Lower lobe of right lung (tissue), 2 donors: ENCODE results near the gene CEP152. TPM values are rescaled to one million over a fixed set of nuclear protein-coding genes. Genes with fewer than 3 reads are reported as not detected.

Experiments used
- ATAC-seq, 2 donors: fragments of 200-7000 bp; cut with Tn5 transposase; one replicate each; pipeline ENCODE4 v1.9.1; 2020 to 2022; ENCODE audit warnings: mild to moderate bottlenecking in 2 of 2, moderate library complexity in 2 of 2
- DNase-seq: peaks from one replicate; pipeline ENCODE4 v3.0.0-alpha.2; 2020
- H3K27ac ChIP-seq: fragments of 200-600 bp; one replicate; pipeline ENCODE4 v1.8.0; 2022
- H3K27me3 ChIP-seq: fragments of 200-600 bp; one replicate; pipeline ENCODE4 v1.8.0; 2022; ENCODE audit warnings: low read depth
- H3K36me3 ChIP-seq: fragments of 200-600 bp; one replicate; pipeline ENCODE4 v1.8.0; 2022; ENCODE audit warnings: mild to moderate bottlenecking
- H3K4me1 ChIP-seq: fragments of 200-600 bp; one replicate; pipeline ENCODE4 v1.8.0; 2022
- H3K4me3 ChIP-seq: fragments of 200-600 bp; one replicate; pipeline ENCODE4 v1.8.0; 2022; ENCODE audit warnings: mild to moderate bottlenecking
- H3K9me3 ChIP-seq: fragments of 200-600 bp; one replicate; pipeline ENCODE4 v1.8.0; 2022
- CTCF ChIP-seq: fragments of 200-600 bp; IDR thresholded peaks from one replicate; pipeline ENCODE4 v1.8.0; 2022; ENCODE audit warnings: antibody characterized with exemption, mild to moderate bottlenecking
- intact Hi-C: fragments of 100-400 bp; cut with DNase I; formaldehyde crosslinking; loops from one replicate; pipeline ENCODE4 v1.11.0; 2022
- total RNA-seq: library from RNA; stranded (reverse); fragmentation: NEBNext Ultra II Directional; extraction: Animal tissue kit (Norgen Biotek cat#: 25700); gene quantifications from one replicate; pipeline ENCODE4 v1.2.1, GENCODE V29; 2021
- donor health status: DM: no; HTN: yes; CAD: no; lungs with severe emphysema.

The CEP152 gene
- total RNA-seq, 1 donor from 2014 or later, result 6.5 TPM

GRCh38 chr15:48834756-48835155 is 23.9 kb upstream of the CEP152 start:
- ATAC-seq, result no peak
- intact Hi-C loops, result no loop called here
- no peaks in the 10 kb centered on the region for H3K9me3 ChIP-seq
- no peak overlapping the region for H3K4me3 ChIP-seq
- no peak for DNase-seq
- no peaks in the 10 kb centered on the region for H3K36me3 ChIP-seq
- TF ChIP-seq CTCF, result no peak
- H3K27ac ChIP-seq, result no peak overlapping the region
- no peaks in the 10 kb centered on the region for H3K4me1 ChIP-seq
- H3K27me3 ChIP-seq, result no peaks in the 10 kb centered on the region

GRCh38 chr15:48833526-48834239 is 22.8 kb upstream of the CEP152 start:
- intact Hi-C loops, result no loop called here
- DNase-seq (no peak), ATAC-seq (no peak)
- Histone ChIP-seq H3K4me3 (no peak overlapping the region), H3K9me3 (no peaks in the 10 kb centered on the region), H3K36me3 (no peaks in the 10 kb centered on the region), H3K27me3 (no peaks in the 10 kb centered on the region), H3K4me1 (no peaks in the 10 kb centered on the region), H3K27ac (no peak overlapping the region)
- TF ChIP-seq CTCF, result no peak

GRCh38 chr15:48832648-48833047 is 21.8 kb upstream of the CEP152 start:
- no peak for ATAC-seq
- Histone ChIP-seq H3K4me1 (no peaks in the 10 kb centered on the region), H3K9me3 (no peaks in the 10 kb centered on the region), H3K4me3 (no peak overlapping the region), H3K27ac (no peak overlapping the region), H3K36me3 (no peaks in the 10 kb centered on the region), H3K27me3 (no peaks in the 10 kb centered on the region)
- DNase-seq, result no peak
- no peak for TF ChIP-seq CTCF
- intact Hi-C loops, result no loop called here

GRCh38 chr15:48828906-48829305 is 18.0 kb upstream of the CEP152 start:
- H3K36me3 ChIP-seq, result no peaks in the 10 kb centered on the region
- H3K9me3 ChIP-seq, result no peaks in the 10 kb centered on the region
- TF ChIP-seq CTCF, result no peak
- no peak for ATAC-seq
- DNase-seq, result no peak
- no peaks in the 10 kb centered on the region for H3K4me1 ChIP-seq
- H3K27me3 ChIP-seq, result no peaks in the 10 kb centered on the region
- H3K4me3 ChIP-seq, result no peak overlapping the region
- intact Hi-C loops, result no loop called here
- H3K27ac ChIP-seq, result no peak overlapping the region

GRCh38 chr15:48828471-48828870 is 17.6 kb upstream of the CEP152 start:
- DNase-seq (no peak), ATAC-seq (no peak)
- Histone ChIP-seq H3K27ac (no peak overlapping the region), H3K36me3 (no peaks in the 10 kb centered on the region), H3K4me3 (no peak overlapping the region), H3K9me3 (no peaks in the 10 kb centered on the region), H3K4me1 (no peaks in the 10 kb centered on the region), H3K27me3 (no peaks in the 10 kb centered on the region)
- intact Hi-C loops, result no loop called here
- TF ChIP-seq CTCF, result no peak
